ENCODE results near the gene RERE.

- no peak for TF ChIP-seq CTCF (IDR thresholded peaks at IDR 0.05)
- no peak for TF ChIP-seq SIN3A (IDR thresholded peaks at IDR 0.05; ENCODE audit: borderline replicate concordance, insufficient read depth, low read depth, low read length)
- TF ChIP-seq, protein P1, sequence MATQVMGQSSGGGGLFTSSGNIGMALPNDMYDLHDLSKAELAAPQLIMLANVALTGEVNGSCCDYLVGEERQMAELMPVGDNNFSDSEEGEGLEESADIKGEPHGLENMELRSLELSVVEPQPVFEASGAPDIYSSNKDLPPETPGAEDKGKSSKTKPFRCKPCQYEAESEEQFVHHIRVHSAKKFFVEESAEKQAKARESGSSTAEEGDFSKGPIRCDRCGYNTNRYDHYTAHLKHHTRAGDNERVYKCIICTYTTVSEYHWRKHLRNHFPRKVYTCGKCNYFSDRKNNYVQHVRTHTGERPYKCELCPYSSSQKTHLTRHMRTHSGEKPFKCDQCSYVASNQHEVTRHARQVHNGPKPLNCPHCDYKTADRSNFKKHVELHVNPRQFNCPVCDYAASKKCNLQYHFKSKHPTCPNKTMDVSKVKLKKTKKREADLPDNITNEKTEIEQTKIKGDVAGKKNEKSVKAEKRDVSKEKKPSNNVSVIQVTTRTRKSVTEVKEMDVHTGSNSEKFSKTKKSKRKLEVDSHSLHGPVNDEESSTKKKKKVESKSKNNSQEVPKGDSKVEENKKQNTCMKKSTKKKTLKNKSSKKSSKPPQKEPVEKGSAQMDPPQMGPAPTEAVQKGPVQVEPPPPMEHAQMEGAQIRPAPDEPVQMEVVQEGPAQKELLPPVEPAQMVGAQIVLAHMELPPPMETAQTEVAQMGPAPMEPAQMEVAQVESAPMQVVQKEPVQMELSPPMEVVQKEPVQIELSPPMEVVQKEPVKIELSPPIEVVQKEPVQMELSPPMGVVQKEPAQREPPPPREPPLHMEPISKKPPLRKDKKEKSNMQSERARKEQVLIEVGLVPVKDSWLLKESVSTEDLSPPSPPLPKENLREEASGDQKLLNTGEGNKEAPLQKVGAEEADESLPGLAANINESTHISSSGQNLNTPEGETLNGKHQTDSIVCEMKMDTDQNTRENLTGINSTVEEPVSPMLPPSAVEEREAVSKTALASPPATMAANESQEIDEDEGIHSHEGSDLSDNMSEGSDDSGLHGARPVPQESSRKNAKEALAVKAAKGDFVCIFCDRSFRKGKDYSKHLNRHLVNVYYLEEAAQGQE (IDR thresholded peaks at IDR 0.05; ENCODE audit: insufficient read depth in 1 of 2, low read depth in 2 of 2, low read length in 1 of 2), result no peak
Observed at GRCh38 chr1:8540971-8541370, 276.5 kb downstream of the RERE start.

All from Panc1 (cell line).